Calu3 (cell line): ENCODE results near the gene KAZN. TPM values are rescaled to one million over a fixed set of nuclear protein-coding genes. Genes with fewer than 3 reads are reported as not detected.

Experiments used
- BruUV-seq: library from RNA; stranded (reverse); fragments of 400-500 nt; replicated peaks from 2 replicates; lab custom pipeline; 2021; lab: Mats Ljungman, UMichigan
- CTCF ChIA-PET: fragments of 300-600 bp; sonication (Branson Sonifier 250); formaldehyde crosslinking; loops from one replicate; lab custom pipeline; 2022; ENCODE audit warnings: antibody characterized with exemption; lab: Charles Lee
- DNase-seq: peaks from one replicate; pipeline ENCODE4 v3.0.0; 2022
- H3K27ac Mint-ChIP-seq: one replicate; pipeline ENCODE4 v1.8.0; 2022; ENCODE audit warnings: mixed read lengths; ENCODE audit not compliant: unreplicated experiment
- H3K27me3 Mint-ChIP-seq: one replicate; pipeline ENCODE4 v1.8.0; 2022; ENCODE audit warnings: mixed read lengths; ENCODE audit not compliant: unreplicated experiment
- H3K36me3 Mint-ChIP-seq: one replicate; pipeline ENCODE4 v1.8.0; 2022; ENCODE audit warnings: mild to moderate bottlenecking, moderate library complexity, mixed read lengths; ENCODE audit not compliant: insufficient read depth, unreplicated experiment
- H3K4me1 Mint-ChIP-seq: one replicate; pipeline ENCODE4 v1.8.0; 2022; ENCODE audit warnings: mild to moderate bottlenecking, low read depth, mixed read lengths; ENCODE audit not compliant: unreplicated experiment
- H3K4me3 Mint-ChIP-seq: one replicate; pipeline ENCODE4 v1.8.0; 2022; ENCODE audit warnings: mild to moderate bottlenecking, low read depth, moderate library complexity, mixed read lengths; ENCODE audit not compliant: unreplicated experiment
- H3K9me3 Mint-ChIP-seq: one replicate; pipeline ENCODE4 v1.8.0; 2022; ENCODE audit warnings: low read depth, mixed read lengths; ENCODE audit not compliant: unreplicated experiment
- intact Hi-C: fragments of 100-400 bp; cut with micrococcal nuclease; formaldehyde crosslinking; loops from one replicate; pipeline ENCODE4 v1.10.0; 2022; ENCODE audit not compliant: unreplicated experiment
- total RNA-seq: library from RNA; stranded (reverse); gene quantifications from 2 replicates; pipeline ENCODE4 v1.2.3, GENCODE V29; 2022
- TF ChIP-seq, protein P1 (sequence below): fragments of 200-600 bp; IDR thresholded peaks from one replicate; pipeline ENCODE4 v1.8.0; 2022; ENCODE audit warnings: antibody characterized with exemption; ENCODE audit not compliant: unreplicated experiment

The KAZN gene
- total RNA-seq, 1 experiment from 2014 or later: 3.6 TPM

DNA sequence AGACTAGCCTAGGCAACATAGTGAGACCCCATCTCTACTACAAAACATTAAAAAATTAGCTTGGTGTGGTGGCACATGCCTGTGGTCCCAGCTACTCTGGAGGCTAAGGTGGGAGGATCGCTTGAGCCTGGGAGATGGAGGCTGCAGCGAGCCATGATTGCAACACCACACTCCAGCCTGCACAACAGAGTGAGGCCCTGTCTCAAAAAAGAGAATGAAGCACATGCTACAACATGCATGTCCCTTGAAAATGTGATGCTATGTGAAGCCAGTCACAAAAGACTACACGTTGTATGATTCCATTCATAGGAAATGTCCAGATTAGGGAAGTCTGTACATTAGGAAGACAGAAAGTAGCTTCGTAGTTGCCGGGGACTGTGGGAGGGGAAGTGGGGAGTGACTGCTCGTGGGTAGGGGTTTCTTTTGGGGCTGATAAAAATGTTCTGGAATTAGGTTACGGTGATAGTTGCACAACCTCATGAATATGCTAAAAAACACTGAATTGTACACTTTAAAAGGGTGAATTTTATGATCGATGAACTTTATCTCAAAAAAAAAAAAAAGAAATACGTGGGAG is 202.1 kb downstream of the KAZN start:
- intact Hi-C loops: no loop called here
- no peaks in the 10 kb centered on the region for H3K4me1 Mint-ChIP-seq
- no peak overlapping the region for H3K4me3 Mint-ChIP-seq
- BruUV-seq: no TSS peak
- peaks cover 36% of the 10 kb centered on the region for H3K27me3 Mint-ChIP-seq
- H3K36me3 Mint-ChIP-seq: no peaks in the 10 kb centered on the region
- no peak for DNase-seq
- no peak overlapping the region for H3K27ac Mint-ChIP-seq
- TF ChIP-seq, protein P1, sequence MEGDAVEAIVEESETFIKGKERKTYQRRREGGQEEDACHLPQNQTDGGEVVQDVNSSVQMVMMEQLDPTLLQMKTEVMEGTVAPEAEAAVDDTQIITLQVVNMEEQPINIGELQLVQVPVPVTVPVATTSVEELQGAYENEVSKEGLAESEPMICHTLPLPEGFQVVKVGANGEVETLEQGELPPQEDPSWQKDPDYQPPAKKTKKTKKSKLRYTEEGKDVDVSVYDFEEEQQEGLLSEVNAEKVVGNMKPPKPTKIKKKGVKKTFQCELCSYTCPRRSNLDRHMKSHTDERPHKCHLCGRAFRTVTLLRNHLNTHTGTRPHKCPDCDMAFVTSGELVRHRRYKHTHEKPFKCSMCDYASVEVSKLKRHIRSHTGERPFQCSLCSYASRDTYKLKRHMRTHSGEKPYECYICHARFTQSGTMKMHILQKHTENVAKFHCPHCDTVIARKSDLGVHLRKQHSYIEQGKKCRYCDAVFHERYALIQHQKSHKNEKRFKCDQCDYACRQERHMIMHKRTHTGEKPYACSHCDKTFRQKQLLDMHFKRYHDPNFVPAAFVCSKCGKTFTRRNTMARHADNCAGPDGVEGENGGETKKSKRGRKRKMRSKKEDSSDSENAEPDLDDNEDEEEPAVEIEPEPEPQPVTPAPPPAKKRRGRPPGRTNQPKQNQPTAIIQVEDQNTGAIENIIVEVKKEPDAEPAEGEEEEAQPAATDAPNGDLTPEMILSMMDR: no peak
- CTCF ChIA-PET: no interaction called here
- H3K9me3 Mint-ChIP-seq: no peaks in the 10 kb centered on the region

DNA sequence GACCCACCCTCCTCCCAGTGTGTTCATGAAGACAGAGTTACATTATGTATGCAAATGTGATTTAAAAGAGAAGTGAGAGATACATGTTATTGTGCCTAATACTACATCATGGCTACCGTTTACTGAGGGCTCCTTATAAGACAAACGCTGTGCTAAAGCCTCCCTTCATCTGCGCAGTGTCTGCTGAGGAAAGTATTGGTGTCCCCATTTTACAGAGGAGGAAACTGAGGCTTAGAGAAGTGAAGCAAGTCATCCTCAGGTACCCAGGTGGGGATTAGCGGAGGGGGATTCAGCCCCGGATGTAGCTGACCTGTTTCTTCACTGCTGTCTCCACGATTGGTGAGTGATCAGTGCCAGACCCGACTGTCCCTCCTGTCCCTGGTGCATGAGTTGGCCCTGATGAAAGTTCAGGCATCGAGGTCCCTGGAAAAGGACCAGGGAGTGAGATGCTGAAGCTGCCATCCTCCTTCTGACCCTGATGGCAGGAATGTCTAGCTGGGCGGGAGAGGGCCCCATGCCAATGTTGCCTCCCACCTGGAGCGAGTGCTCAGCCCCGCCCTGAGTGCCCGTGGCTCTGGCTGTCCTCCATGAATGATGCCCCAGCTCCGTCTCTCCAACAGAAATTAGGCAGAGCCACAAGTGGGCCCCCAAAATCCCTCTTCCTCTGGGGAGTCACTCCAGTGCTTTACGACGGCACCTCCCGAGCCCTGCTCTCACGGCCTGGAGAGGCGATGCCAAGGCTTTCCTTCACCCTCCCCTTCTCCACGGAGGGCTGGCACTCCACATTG is 204.7 kb downstream of the KAZN start:
- H3K4me3 Mint-ChIP-seq: no peak overlapping the region
- H3K9me3 Mint-ChIP-seq: no peaks in the 10 kb centered on the region
- DNase-seq: no peak
- BruUV-seq: no TSS peak
- intact Hi-C loops: no loop called here
- TF ChIP-seq, protein P1: no peak
- peaks cover 13% of the 10 kb centered on the region for H3K27me3 Mint-ChIP-seq
- H3K36me3 Mint-ChIP-seq: no peaks in the 10 kb centered on the region
- H3K4me1 Mint-ChIP-seq: no peaks in the 10 kb centered on the region
- H3K27ac Mint-ChIP-seq: no peak overlapping the region
- CTCF ChIA-PET: no interaction called here

DNA sequence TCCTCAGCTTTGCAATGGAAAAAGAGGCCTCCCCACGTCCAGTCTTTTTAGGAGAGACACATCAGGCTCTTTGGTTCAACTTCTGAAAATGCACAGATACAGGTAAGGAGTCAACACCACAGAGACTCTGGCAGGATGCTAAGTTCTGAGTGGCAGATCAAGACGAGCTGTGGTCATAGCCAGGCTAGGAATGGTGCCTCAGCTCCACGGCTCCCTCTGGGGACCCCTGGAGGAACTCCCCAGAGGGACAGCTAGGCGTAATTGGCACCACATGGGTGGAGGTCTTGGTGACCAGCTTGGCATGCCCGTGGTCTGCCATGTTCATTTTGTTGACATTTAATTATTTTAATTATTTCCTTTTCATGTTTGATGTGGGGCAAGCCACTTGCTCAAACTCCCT is 206.1 kb downstream of the KAZN start:
- CTCF ChIA-PET: interaction anchor here (0.6 to 1.3 kb wide), 3 partner anchors 26 to 521 kb away, joined by 3 to 8 read pairs (median 7); no protein-coding TSS in a partner anchor

DNA sequence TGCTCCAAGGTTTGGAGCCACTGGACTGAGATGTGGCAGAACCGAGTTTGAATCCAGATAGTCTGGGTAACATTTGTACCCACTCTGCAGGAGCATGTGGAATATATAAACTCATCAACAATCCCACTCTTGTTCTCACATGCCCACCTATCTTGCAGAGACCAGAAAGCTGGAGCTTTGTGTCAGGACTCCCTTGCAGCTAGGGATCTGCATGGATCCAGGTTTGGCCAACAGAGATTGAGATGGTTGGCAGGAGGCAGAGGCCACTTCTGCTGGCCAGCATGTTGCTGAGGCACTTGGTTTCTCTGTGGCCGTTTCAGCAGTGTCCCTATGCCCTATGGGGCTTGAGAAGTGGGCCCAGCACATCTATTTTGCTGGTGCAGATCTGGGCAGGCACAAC is 208.3 kb downstream of the KAZN start:
- H3K9me3 Mint-ChIP-seq: no peaks in the 10 kb centered on the region
- H3K27me3 Mint-ChIP-seq: no peaks in the 10 kb centered on the region
- CTCF ChIA-PET: no interaction called here
- TF ChIP-seq, protein P1: no peak
- intact Hi-C loops: no loop called here
- no TSS peak for BruUV-seq
- no peak overlapping the region for H3K4me3 Mint-ChIP-seq
- no peaks in the 10 kb centered on the region for H3K4me1 Mint-ChIP-seq
- no peak overlapping the region for H3K27ac Mint-ChIP-seq
- DNase-seq: no peak
- no peaks in the 10 kb centered on the region for H3K36me3 Mint-ChIP-seq

More for the DNA sequence above, 206.1 kb downstream of the KAZN start:
- H3K4me1 Mint-ChIP-seq: no peaks in the 10 kb centered on the region
- H3K27ac Mint-ChIP-seq: no peak overlapping the region
- DNase-seq: peak; percentile 43
- no peak overlapping the region for H3K4me3 Mint-ChIP-seq
- no peaks in the 10 kb centered on the region for H3K36me3 Mint-ChIP-seq
- peaks cover 8% of the 10 kb centered on the region for H3K27me3 Mint-ChIP-seq
- TF ChIP-seq, protein P1: no peak
- H3K9me3 Mint-ChIP-seq: no peaks in the 10 kb centered on the region
- intact Hi-C loops: no loop called here
- no TSS peak for BruUV-seq
